ACC112 (cell line): ENCODE measurements around the gene TEX51.

ENCODE experiments used
- H2AFZ ChIP-seq: fragments of 200-600 bp; sonication (generic); one replicate; pipeline ENCODE4 v1.6.0; 2017; ENCODE audit warnings: antibody characterized with exemption, low read length; ENCODE audit not compliant: unreplicated experiment
- H3K27ac ChIP-seq: fragments of 200-600 bp; sonication (generic); 2 replicates; pipeline ENCODE4 v1.5.1; 2014; ENCODE audit warnings: low read depth, mild to moderate bottlenecking, antibody characterized with exemption, low read length, moderate library complexity
- H3K27me3 ChIP-seq: fragments of 200-600 bp; sonication (generic); 2 replicates; pipeline ENCODE4 v1.6.1; 2014; ENCODE audit warnings: mild to moderate bottlenecking, antibody characterized with exemption, low read length, moderate library complexity, mixed read lengths; ENCODE audit not compliant: insufficient read depth
- H3K36me3 ChIP-seq: fragments of 200-600 bp; sonication (generic); 2 replicates; pipeline ENCODE4 v1.6.1; 2016; ENCODE audit warnings: mild to moderate bottlenecking, antibody characterized with exemption, low read length, moderate library complexity, mixed read lengths; ENCODE audit not compliant: insufficient read depth
- H3K4me1 ChIP-seq: fragments of 200-600 bp; sonication (generic); one replicate; pipeline ENCODE4 v1.6.1; 2016; ENCODE audit warnings: low read length, mixed read lengths; ENCODE audit not compliant: insufficient read depth, unreplicated experiment, control insufficient read depth
- H3K4me3 ChIP-seq: fragments of 200-600 bp; sonication (generic); 2 replicates; pipeline ENCODE4 v1.5.1; 2014; ENCODE audit warnings: mild to moderate bottlenecking, low read depth, low read length
- H3K79me2 ChIP-seq: fragments of 200-600 bp; sonication (generic); one replicate; pipeline ENCODE4 v1.6.0; 2016; ENCODE audit warnings: low read length; ENCODE audit not compliant: control insufficient read depth, unreplicated experiment, insufficient read depth

TEX51 gene

GRCh38 chr2:126898636-126899035 lies at the start of gene TEX51:
TEX51 (plus strand) TSS chr2:126898890; CDS start chr2:126898919, 29 bp downstream.
- Histone ChIP-seq H3K4me3 (no peak within 1 kb of the TSS), H2AFZ (no peak within 1 kb of the TSS), H3K36me3 (no peaks in the 10 kb centered on the region), H3K27me3 (peaks cover 25% of the 10 kb centered on the region), H3K79me2 (no peaks in the 10 kb centered on the region), H3K27ac (no peak within 1 kb of the TSS), H3K4me1 (no peaks in the 10 kb centered on the region)

DNA sequence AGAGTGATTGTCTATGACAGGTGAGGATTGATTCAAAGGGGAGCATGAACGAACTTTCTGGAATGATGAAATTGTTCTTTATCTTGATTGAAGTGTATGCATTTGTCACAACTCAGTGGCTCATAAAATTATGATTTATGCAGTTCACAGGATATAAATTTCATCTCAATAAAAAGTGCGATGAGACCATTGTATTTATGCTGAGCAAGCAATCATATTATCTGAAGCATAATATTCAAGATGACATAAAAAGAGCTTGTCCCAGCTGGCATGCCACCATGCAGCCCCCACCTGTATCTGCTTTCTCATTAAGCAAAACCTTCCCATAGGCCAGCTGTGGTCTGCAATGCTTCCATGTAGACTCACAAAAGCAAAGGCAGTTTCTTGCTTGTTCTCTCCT lies 49.6 kb upstream of the TEX51 start:
- Histone ChIP-seq H2AFZ (no peak overlapping the region), H3K36me3 (no peaks in the 10 kb centered on the region), H3K27ac (no peak overlapping the region), H3K79me2 (no peaks in the 10 kb centered on the region), H3K4me1 (no peaks in the 10 kb centered on the region), H3K4me3 (no peak overlapping the region), H3K27me3 (peaks cover 38% of the 10 kb centered on the region)

DNA sequence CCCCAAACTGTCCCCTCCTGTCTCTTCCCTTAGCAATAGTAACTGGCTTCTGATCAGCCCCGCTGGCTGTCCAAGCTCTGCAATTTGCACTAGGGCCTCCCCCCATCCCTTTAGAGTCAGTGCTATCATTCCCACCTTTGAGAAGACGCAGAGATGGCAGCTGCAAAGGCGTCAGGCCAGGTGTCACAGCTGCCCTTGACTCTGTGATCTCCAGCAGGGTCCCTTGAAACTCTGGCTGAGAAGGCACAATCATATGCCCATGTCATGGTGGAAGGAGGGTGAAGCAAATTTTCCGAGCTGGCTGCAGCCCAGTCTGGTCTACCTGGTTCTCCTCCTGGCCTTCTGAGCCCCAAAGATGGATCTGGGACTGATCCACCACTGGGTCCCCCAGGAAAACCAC lies 49.2 kb upstream of the TEX51 start:
- H3K36me3 ChIP-seq, result no peaks in the 10 kb centered on the region
- H3K4me3 ChIP-seq, result no peak overlapping the region
- no peaks in the 10 kb centered on the region for H3K79me2 ChIP-seq
- peaks cover 38% of the 10 kb centered on the region for H3K27me3 ChIP-seq
- H3K27ac ChIP-seq, result no peak overlapping the region
- H3K4me1 ChIP-seq, result no peaks in the 10 kb centered on the region
- no peak overlapping the region for H2AFZ ChIP-seq

GRCh38 chr2:126849991-126850535 lies 48.6 kb upstream of the TEX51 start:
- H3K27ac ChIP-seq, result no peak overlapping the region
- no peak overlapping the region for H3K4me3 ChIP-seq
- H3K36me3 ChIP-seq, result no peaks in the 10 kb centered on the region
- no peak overlapping the region for H2AFZ ChIP-seq
- H3K4me1 ChIP-seq, result no peaks in the 10 kb centered on the region
- no peaks in the 10 kb centered on the region for H3K79me2 ChIP-seq
- H3K27me3 ChIP-seq, result peaks cover 38% of the 10 kb centered on the region

GRCh38 chr2:126850940-126851339 lies 47.8 kb upstream of the TEX51 start:
- Histone ChIP-seq H3K27ac (no peak overlapping the region), H2AFZ (no peak overlapping the region), H3K36me3 (no peaks in the 10 kb centered on the region), H3K4me1 (no peaks in the 10 kb centered on the region), H3K79me2 (no peaks in the 10 kb centered on the region), H3K27me3 (peaks cover 34% of the 10 kb centered on the region), H3K4me3 (no peak overlapping the region)

DNA sequence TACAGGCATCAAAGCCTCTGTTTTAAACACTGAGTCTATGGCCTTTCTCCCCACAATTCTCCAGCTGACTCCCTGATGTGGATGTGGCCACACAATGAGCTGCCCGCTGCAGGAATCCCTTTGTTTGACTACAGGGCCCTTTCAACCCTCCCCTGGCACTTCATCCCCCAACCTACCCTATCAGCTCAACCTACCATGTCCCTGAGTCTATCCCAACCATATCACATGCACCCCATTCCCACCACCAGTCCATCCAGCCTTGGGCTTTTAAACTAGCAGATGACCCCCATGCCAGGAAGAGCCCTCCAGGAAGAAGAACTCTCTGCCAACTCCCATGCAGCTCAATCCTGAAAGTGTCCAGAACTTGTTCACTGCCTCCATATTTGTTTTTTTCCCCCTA lies 46.9 kb upstream of the TEX51 start:
- Histone ChIP-seq H3K27me3 (peaks cover 28% of the 10 kb centered on the region), H3K79me2 (no peaks in the 10 kb centered on the region), H3K36me3 (no peaks in the 10 kb centered on the region), H2AFZ (no peak overlapping the region), H3K4me1 (no peaks in the 10 kb centered on the region), H3K4me3 (no peak overlapping the region), H3K27ac (no peak overlapping the region)

GRCh38 chr2:126852361-126852760 lies 46.3 kb upstream of the TEX51 start:
- no peak overlapping the region for H3K27ac ChIP-seq
- H3K4me1 ChIP-seq, result no peaks in the 10 kb centered on the region
- H3K27me3 ChIP-seq, result peaks cover 28% of the 10 kb centered on the region
- H3K36me3 ChIP-seq, result no peaks in the 10 kb centered on the region
- no peaks in the 10 kb centered on the region for H3K79me2 ChIP-seq
- H3K4me3 ChIP-seq, result no peak overlapping the region
- H2AFZ ChIP-seq, result no peak overlapping the region

GRCh38 chr2:126855606-126856005 lies 43.1 kb upstream of the TEX51 start:
- Histone ChIP-seq H3K4me1 (no peaks in the 10 kb centered on the region), H3K27me3 (peaks cover 29% of the 10 kb centered on the region), H3K79me2 (no peaks in the 10 kb centered on the region), H2AFZ (no peak overlapping the region), H3K27ac (no peak overlapping the region), H3K4me3 (no peak overlapping the region), H3K36me3 (no peaks in the 10 kb centered on the region)

DNA sequence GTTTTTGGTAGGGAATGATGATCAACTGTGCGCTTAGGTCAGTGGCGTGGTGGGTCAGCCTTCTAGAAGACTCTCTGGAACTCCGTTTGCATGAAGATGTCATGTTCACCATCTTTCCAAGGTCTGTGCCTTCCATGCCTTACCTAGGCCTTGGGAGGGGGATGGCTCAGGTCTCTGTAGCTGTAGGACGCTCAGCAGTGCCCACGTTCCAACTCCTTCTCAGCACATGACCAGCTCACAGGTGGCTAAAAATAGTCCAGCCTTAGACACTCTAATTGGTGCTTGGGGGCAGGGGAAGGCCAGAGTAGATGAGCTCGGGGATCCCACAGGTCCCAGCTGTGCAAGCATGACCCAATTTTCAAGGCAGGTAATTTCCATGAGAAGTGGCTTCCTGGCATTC lies 42.3 kb upstream of the TEX51 start:
- no peaks in the 10 kb centered on the region for H3K4me1 ChIP-seq
- no peak overlapping the region for H2AFZ ChIP-seq
- no peak overlapping the region for H3K27ac ChIP-seq
- H3K79me2 ChIP-seq, result no peaks in the 10 kb centered on the region
- peaks cover 31% of the 10 kb centered on the region for H3K27me3 ChIP-seq
- no peaks in the 10 kb centered on the region for H3K36me3 ChIP-seq
- H3K4me3 ChIP-seq, result no peak overlapping the region

DNA sequence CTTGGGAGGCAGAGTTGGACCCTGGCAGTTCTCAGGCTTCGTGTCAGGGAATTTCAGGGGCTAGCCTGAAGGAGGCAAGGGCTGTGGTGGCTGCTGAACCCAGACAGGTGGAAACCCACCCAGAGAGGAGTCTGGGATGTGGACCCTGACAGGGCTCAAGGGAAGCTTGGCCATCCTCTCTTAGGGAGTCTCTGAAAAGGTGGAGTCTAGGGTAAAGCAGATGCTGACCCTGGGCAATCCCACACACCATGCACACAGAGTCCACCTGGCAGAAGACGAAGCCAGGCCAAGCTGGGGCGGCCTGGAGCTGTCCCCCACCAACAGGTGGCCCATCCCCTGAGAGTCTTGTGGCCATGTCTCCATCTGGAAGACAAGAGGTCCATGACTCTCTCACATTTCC lies 41.2 kb upstream of the TEX51 start:
- Histone ChIP-seq H3K27me3 (peaks cover 23% of the 10 kb centered on the region), H3K4me3 (no peak overlapping the region), H3K36me3 (no peaks in the 10 kb centered on the region), H3K4me1 (no peaks in the 10 kb centered on the region), H2AFZ (no peak overlapping the region), H3K27ac (no peak overlapping the region), H3K79me2 (no peaks in the 10 kb centered on the region)

GRCh38 chr2:126858013-126858412 lies 40.7 kb upstream of the TEX51 start:
- no peak overlapping the region for H2AFZ ChIP-seq
- no peak overlapping the region for H3K27ac ChIP-seq
- no peak overlapping the region for H3K4me3 ChIP-seq
- no peaks in the 10 kb centered on the region for H3K4me1 ChIP-seq
- H3K36me3 ChIP-seq, result no peaks in the 10 kb centered on the region
- H3K79me2 ChIP-seq, result no peaks in the 10 kb centered on the region
- peaks cover 17% of the 10 kb centered on the region for H3K27me3 ChIP-seq
